HepG2 (cell line): ENCODE measurements around the gene DNAJC5. TPM values are rescaled to one million over a fixed set of nuclear protein-coding genes. Genes with fewer than 3 reads are reported as not detected.

Experiments
- HNRNPLL ChIP-seq: fragments of 200-400 bp; formaldehyde crosslinking; IDR thresholded peaks from 2 replicates; pipeline ENCODE4 v1.6.1; 2017; ENCODE audit warnings: mild to moderate bottlenecking, low read depth, low read length; ENCODE audit not compliant: poor library complexity, severe bottlenecking
- KDM5B ChIP-seq: sonication (generic); formaldehyde crosslinking; IDR thresholded peaks from 2 replicates; pipeline ENCODE4 v1.4.0; 2020; ENCODE audit warnings: missing genetic modification reagents, mild to moderate bottlenecking, borderline replicate concordance
- NCOA5 ChIP-seq: sonication (generic); formaldehyde crosslinking; IDR thresholded peaks from 2 replicates; pipeline ENCODE4 v1.4.0; 2020; ENCODE audit warnings: missing genetic modification reagents
- NFYC ChIP-seq: IDR thresholded peaks from 2 replicates; pipeline ENCODE4 v1.6.1; 2016; ENCODE audit warnings: missing genetic modification reagents, missing compliant biosample characterization
- SP2 ChIP-seq: sonication (generic); formaldehyde crosslinking; IDR thresholded peaks from 2 replicates; pipeline ENCODE4 v1.5.1; 2020; ENCODE audit warnings: mild to moderate bottlenecking, missing genetic modification reagents
- SRSF1 ChIP-seq: fragments of 200-400 bp; formaldehyde crosslinking; optimal IDR thresholded peaks from 2 replicates; pipeline ENCODE3; 2017; ENCODE audit warnings: mild to moderate bottlenecking, low read depth, low read length, moderate library complexity
- U2AF2 ChIP-seq: fragments of 200-400 bp; formaldehyde crosslinking; IDR thresholded peaks from 2 replicates; pipeline ENCODE4 v1.6.1; 2017; ENCODE audit warnings: low read depth, mild to moderate bottlenecking, low read length
- ZBTB1 ChIP-seq: sonication (generic); formaldehyde crosslinking; IDR thresholded peaks from 2 replicates; pipeline ENCODE4 v1.4.0; 2020; ENCODE audit warnings: missing genetic modification reagents, borderline replicate concordance
- ZFY ChIP-seq: sonication (generic); formaldehyde crosslinking; IDR thresholded peaks from 2 replicates; pipeline ENCODE4 v1.4.0; 2020; ENCODE audit warnings: missing genetic modification reagents
- ZMYM4 ChIP-seq: sonication (generic); formaldehyde crosslinking; IDR thresholded peaks from 2 replicates; pipeline ENCODE4 v1.8.1; 2023; ENCODE audit warnings: mild to moderate bottlenecking, missing genetic modification reagents
- ZNF24 ChIP-seq: fragments of 450-650 bp; IDR thresholded peaks from 2 replicates; pipeline ENCODE4 v1.6.1; 2017; ENCODE audit warnings: antibody characterized with exemption, mild to moderate bottlenecking
- ZNF337 ChIP-seq: sonication (generic); formaldehyde crosslinking; IDR thresholded peaks from 2 replicates; pipeline ENCODE4 v1.5.1; 2020; ENCODE audit warnings: missing genetic modification reagents, low read depth, mild to moderate bottlenecking, borderline replicate concordance
- ZNF343 ChIP-seq: sonication (generic); formaldehyde crosslinking; IDR thresholded peaks from 2 replicates; pipeline ENCODE4 v1.4.0; 2020; ENCODE audit warnings: mild to moderate bottlenecking, missing genetic modification reagents
- ZNF616 ChIP-seq: sonication (generic); formaldehyde crosslinking; IDR thresholded peaks from 2 replicates; pipeline ENCODE4 v1.5.0; 2020; ENCODE audit warnings: low read depth, mild to moderate bottlenecking, missing genetic modification reagents
- ZNF746 ChIP-seq: sonication (generic); formaldehyde crosslinking; IDR thresholded peaks from 2 replicates; pipeline ENCODE4 v1.8.0; 2022; ENCODE audit warnings: mild to moderate bottlenecking, missing genetic modification reagents
- ZSCAN29 ChIP-seq: sonication (generic); formaldehyde crosslinking; conservative IDR thresholded peaks from 2 replicates; pipeline ENCODE4 v1.4.0; 2020; ENCODE audit warnings: mild to moderate bottlenecking, missing genetic modification reagents
- ZSCAN9 ChIP-seq: IDR thresholded peaks from 2 replicates; pipeline ENCODE4 v1.6.1; 2016; ENCODE audit warnings: borderline replicate concordance
- ZZZ3 ChIP-seq: sonication (generic); formaldehyde crosslinking; IDR thresholded peaks from 2 replicates; pipeline ENCODE4 v1.4.0; 2020; ENCODE audit warnings: missing genetic modification reagents, mild to moderate bottlenecking, borderline replicate concordance
- polyA plus RNA-seq, 8 experiments: library from polyadenylated mRNA; depleted of rRNA in 3 of 8; stranded (reverse) in 7 of 8; unstranded in 1 of 8; fragments of >200 nt; fragmentation: Illumina TruSeq in 4 of 8; extraction: Trizol in 4 of 8; gene quantifications; 2 replicates each; pipeline versions ENCODE4 v1.2.1 to v1.2.3, GENCODE V29; 2011 to 2016; ENCODE audit warnings: low read depth in 4 of 8, missing spikeins in 1 of 8, mixed read lengths in 1 of 8; ENCODE audit not compliant: insufficient read depth in 1 of 8
- total RNA-seq, 5 experiments: library from RNA; depleted of rRNA; stranded (reverse); fragments of >200 nt; fragmentation: Illumina TruSeq; extraction: Trizol; gene quantifications; 2 replicates each; pipeline ENCODE4 v1.2.3, GENCODE V29; 2016; ENCODE audit warnings: low read depth in 1 of 5
- TF ChIP-seq, protein P1 (sequence below): sonication (generic); formaldehyde crosslinking; IDR thresholded peaks from 2 replicates; pipeline ENCODE4 v1.8.1; 2023; ENCODE audit warnings: missing genetic modification reagents, mild to moderate bottlenecking, borderline replicate concordance
- TF ChIP-seq, protein P2 (sequence below): sonication (generic); formaldehyde crosslinking; IDR thresholded peaks from 2 replicates; pipeline ENCODE4 v1.5.0; 2020; ENCODE audit warnings: missing genetic modification reagents
- TF ChIP-seq, protein P3 (sequence below): sonication (generic); formaldehyde crosslinking; IDR thresholded peaks from 2 replicates; pipeline ENCODE4 v1.4.0; 2020; ENCODE audit warnings: missing genetic modification reagents, borderline replicate concordance
- TF ChIP-seq, protein P4 (sequence below): fragments of 450-650 bp; IDR thresholded peaks from 2 replicates; pipeline ENCODE4 v1.6.1; 2017; ENCODE audit warnings: mild to moderate bottlenecking

The DNAJC5 gene
- total and polyA plus RNA-seq, 2 of the 13 experiments (the other 11 are each of a cell fraction or from before 2014, with no cell fraction given), result 42.8 to 64.5 TPM

DNA sequence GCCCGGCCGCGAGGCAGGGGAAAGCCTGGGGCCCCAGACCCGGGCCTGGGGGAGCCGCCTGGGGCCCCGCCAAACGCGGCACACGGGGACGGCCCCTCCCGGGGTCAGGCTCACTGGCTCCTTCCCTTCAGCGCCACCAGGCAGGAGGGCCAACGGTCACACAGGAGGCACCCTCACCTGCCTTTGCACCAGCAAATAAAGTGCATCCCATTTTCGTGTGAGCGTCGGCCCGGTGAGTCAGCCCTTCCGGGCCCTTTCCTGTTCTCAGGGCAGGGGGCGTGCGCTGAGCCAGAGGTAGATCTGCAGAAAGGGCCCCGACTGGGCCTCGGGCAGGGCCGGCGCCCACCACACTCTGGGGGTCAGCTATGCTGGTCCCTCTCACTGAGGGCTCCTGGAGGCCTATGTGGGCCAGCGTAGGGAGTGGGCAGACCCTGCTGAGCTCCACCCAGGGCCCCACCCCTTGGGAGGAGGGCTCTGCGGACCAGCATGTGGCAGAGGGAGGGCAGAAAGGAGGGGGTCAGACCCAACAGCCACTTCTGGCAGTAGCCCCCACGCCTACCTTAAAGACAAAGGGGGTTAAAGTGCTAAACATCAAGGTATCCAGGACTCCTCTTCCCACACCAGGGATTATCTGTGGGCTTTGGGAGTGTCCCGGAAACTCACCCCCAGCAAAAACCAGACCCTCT is 62.2 kb downstream of the DNAJC5 start (continued):
- TF ChIP-seq ZNF337 (CRISPR knock-in tag) (peak; percentile 17; the same call in 1 of the 2 replicates), ZNF746 (CRISPR knock-in tag) (peak; percentile 98), ZBTB1 (CRISPR knock-in tag) (0 out of 2 replicates have a peak, but pooled peaks have one; percentile 68), HNRNPLL (peak; percentile 69), SP2 (CRISPR knock-in tag) (no peak), U2AF2 (no peak), SRSF1 (peak; percentile 92), ZSCAN9 (CRISPR knock-in tag) (peak; percentile 92; the same call in 1 of the 2 replicates), ZFY (CRISPR knock-in tag) (peak; percentile 88), ZSCAN29 (CRISPR knock-in tag) (no peak), ZNF616 (CRISPR knock-in tag) (no peak), NCOA5 (CRISPR knock-in tag) (no peak), KDM5B (CRISPR knock-in tag) (no peak; the same call in 1 of the 2 replicates), ZNF24 (no peak), ZNF343 (peak; percentile 74; the same call in 1 of the 2 replicates), ZMYM4 (CRISPR knock-in tag) (no peak), NFYC (CRISPR knock-in tag) (0 out of 2 replicates have a peak, but pooled peaks have one; percentile 8), ZZZ3 (CRISPR knock-in tag) (peak; percentile 62; the same call in 1 of the 2 replicates)
- TF ChIP-seq, protein P1, sequence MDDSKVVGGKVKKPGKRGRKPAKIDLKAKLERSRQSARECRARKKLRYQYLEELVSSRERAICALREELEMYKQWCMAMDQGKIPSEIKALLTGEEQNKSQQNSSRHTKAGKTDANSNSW (CRISPR knock-in tag), result no peak
- TF ChIP-seq, protein P2, sequence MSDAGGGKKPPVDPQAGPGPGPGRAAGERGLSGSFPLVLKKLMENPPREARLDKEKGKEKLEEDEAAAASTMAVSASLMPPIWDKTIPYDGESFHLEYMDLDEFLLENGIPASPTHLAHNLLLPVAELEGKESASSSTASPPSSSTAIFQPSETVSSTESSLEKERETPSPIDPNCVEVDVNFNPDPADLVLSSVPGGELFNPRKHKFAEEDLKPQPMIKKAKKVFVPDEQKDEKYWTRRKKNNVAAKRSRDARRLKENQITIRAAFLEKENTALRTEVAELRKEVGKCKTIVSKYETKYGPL (CRISPR knock-in tag), result no peak
- TF ChIP-seq, protein P3, sequence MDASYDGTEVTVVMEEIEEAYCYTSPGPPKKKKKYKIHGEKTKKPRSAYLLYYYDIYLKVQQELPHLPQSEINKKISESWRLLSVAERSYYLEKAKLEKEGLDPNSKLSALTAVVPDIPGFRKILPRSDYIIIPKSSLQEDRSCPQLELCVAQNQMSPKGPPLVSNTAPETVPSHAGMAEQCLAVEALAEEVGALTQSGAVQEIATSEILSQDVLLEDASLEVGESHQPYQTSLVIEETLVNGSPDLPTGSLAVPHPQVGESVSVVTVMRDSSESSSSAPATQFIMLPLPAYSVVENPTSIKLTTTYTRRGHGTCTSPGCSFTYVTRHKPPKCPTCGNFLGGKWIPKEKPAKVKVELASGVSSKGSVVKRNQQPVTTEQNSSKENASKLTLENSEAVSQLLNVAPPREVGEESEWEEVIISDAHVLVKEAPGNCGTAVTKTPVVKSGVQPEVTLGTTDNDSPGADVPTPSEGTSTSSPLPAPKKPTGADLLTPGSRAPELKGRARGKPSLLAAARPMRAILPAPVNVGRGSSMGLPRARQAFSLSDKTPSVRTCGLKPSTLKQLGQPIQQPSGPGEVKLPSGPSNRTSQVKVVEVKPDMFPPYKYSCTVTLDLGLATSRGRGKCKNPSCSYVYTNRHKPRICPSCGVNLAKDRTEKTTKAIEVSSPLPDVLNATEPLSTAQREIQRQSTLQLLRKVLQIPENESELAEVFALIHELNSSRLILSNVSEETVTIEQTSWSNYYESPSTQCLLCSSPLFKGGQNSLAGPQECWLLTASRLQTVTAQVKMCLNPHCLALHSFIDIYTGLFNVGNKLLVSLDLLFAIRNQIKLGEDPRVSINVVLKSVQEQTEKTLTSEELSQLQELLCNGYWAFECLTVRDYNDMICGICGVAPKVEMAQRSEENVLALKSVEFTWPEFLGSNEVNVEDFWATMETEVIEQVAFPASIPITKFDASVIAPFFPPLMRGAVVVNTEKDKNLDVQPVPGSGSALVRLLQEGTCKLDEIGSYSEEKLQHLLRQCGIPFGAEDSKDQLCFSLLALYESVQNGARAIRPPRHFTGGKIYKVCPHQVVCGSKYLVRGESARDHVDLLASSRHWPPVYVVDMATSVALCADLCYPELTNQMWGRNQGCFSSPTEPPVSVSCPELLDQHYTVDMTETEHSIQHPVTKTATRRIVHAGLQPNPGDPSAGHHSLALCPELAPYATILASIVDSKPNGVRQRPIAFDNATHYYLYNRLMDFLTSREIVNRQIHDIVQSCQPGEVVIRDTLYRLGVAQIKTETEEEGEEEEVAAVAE, result peak; percentile 50; the same call in 1 of the 2 replicates
- TF ChIP-seq, protein P4, sequence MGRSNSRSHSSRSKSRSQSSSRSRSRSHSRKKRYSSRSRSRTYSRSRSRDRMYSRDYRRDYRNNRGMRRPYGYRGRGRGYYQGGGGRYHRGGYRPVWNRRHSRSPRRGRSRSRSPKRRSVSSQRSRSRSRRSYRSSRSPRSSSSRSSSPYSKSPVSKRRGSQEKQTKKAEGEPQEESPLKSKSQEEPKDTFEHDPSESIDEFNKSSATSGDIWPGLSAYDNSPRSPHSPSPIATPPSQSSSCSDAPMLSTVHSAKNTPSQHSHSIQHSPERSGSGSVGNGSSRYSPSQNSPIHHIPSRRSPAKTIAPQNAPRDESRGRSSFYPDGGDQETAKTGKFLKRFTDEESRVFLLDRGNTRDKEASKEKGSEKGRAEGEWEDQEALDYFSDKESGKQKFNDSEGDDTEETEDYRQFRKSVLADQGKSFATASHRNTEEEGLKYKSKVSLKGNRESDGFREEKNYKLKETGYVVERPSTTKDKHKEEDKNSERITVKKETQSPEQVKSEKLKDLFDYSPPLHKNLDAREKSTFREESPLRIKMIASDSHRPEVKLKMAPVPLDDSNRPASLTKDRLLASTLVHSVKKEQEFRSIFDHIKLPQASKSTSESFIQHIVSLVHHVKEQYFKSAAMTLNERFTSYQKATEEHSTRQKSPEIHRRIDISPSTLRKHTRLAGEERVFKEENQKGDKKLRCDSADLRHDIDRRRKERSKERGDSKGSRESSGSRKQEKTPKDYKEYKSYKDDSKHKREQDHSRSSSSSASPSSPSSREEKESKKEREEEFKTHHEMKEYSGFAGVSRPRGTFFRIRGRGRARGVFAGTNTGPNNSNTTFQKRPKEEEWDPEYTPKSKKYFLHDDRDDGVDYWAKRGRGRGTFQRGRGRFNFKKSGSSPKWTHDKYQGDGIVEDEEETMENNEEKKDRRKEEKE, result no peak
